ENCODE data around the gene TMC4. TPM values are rescaled to one million over a fixed set of nuclear protein-coding genes. Genes with fewer than 3 reads are reported as not detected.
"Not testable (repeated sequence)": the region's sequence is repeated elsewhere in the genome, so short reads cannot be mapped to it uniquely, and the experiment has no call there.

Gene TMC4
- total RNA-seq, 1 donor from 2014 or later: not detected

GRCh38 chr19:54216869-54217268 is 43.9 kb upstream of the TMC4 start:
- H3K27ac Mint-ChIP-seq (ENCODE audit: unreplicated experiment): peak overlapping the region; percentile 90
- H3K9me3 Mint-ChIP-seq (ENCODE audit: unreplicated experiment): peaks cover 12% of the 10 kb centered on the region
- H3K4me3 Mint-ChIP-seq (ENCODE audit: unreplicated experiment): no peak overlapping the region

GRCh38 chr19:54214734-54215133 is 41.8 kb upstream of the TMC4 start:
- not testable (repeated sequence) for DNase-seq; H3K36me3 Mint-ChIP-seq (ENCODE audit: unreplicated experiment); H3K4me3 Mint-ChIP-seq (ENCODE audit: unreplicated experiment); H3K27ac Mint-ChIP-seq (ENCODE audit: unreplicated experiment)
- H3K4me1 Mint-ChIP-seq (ENCODE audit: low read depth, unreplicated experiment): peaks cover 33% of the 10 kb centered on the region
- peaks cover 11% of the 10 kb centered on the region for H3K27me3 Mint-ChIP-seq (ENCODE audit: unreplicated experiment)
- peaks cover 16% of the 10 kb centered on the region for H3K9me3 Mint-ChIP-seq (ENCODE audit: unreplicated experiment)

More at GRCh38 chr19:54216869-54217268, 43.9 kb upstream of the TMC4 start:
- Mint-ChIP-seq H3K27me3 (ENCODE audit: unreplicated experiment) (peaks cover 10% of the 10 kb centered on the region), H3K4me1 (ENCODE audit: low read depth, unreplicated experiment) (peaks cover 25% of the 10 kb centered on the region), H3K36me3 (ENCODE audit: unreplicated experiment) (no peaks in the 10 kb centered on the region)
- no peak for DNase-seq
- TF ChIP-seq, protein P1, sequence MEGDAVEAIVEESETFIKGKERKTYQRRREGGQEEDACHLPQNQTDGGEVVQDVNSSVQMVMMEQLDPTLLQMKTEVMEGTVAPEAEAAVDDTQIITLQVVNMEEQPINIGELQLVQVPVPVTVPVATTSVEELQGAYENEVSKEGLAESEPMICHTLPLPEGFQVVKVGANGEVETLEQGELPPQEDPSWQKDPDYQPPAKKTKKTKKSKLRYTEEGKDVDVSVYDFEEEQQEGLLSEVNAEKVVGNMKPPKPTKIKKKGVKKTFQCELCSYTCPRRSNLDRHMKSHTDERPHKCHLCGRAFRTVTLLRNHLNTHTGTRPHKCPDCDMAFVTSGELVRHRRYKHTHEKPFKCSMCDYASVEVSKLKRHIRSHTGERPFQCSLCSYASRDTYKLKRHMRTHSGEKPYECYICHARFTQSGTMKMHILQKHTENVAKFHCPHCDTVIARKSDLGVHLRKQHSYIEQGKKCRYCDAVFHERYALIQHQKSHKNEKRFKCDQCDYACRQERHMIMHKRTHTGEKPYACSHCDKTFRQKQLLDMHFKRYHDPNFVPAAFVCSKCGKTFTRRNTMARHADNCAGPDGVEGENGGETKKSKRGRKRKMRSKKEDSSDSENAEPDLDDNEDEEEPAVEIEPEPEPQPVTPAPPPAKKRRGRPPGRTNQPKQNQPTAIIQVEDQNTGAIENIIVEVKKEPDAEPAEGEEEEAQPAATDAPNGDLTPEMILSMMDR (IDR thresholded peaks at IDR 0.05; ENCODE audit: partially characterized antibody, unreplicated experiment): no peak

DNA sequence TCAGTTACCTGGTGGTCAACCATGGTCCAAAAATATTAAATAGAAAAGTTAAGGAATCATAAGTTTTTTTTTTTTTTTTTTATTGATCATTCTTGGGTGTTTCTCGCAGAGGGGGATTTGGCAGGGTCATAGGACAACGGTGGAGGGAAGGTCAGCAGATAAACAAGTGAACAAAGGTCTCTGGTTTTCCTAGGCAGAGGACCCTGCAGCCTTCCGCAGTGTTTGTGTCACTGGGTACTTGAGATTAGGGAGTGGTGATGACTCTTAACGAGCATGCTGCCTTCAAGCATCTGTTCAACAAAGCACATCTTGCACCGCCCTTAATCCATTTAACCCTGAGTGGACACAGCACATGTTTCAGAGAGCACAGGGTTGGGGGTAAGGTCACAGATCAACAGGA is 41.3 kb upstream of the TMC4 start:
- H3K9me3 Mint-ChIP-seq (ENCODE audit: unreplicated experiment): peaks cover 16% of the 10 kb centered on the region
- peaks cover 11% of the 10 kb centered on the region for H3K27me3 Mint-ChIP-seq (ENCODE audit: unreplicated experiment)
- not testable (repeated sequence) for DNase-seq; H3K36me3 Mint-ChIP-seq (ENCODE audit: unreplicated experiment)
- peak overlapping the region; percentile 50 for H3K4me3 Mint-ChIP-seq (ENCODE audit: unreplicated experiment)
- peak overlapping the region; percentile 96 for H3K27ac Mint-ChIP-seq (ENCODE audit: unreplicated experiment)
- peaks cover 33% of the 10 kb centered on the region for H3K4me1 Mint-ChIP-seq (ENCODE audit: low read depth, unreplicated experiment)

- TF ChIP-seq, protein P1 (IDR thresholded peaks at IDR 0.05; ENCODE audit: partially characterized antibody, unreplicated experiment): no peak
- peaks cover 14% of the 10 kb centered on the region for H3K36me3 Mint-ChIP-seq (ENCODE audit: unreplicated experiment)
- peaks cover 4% of the 10 kb centered on the region for H3K27me3 Mint-ChIP-seq (ENCODE audit: unreplicated experiment)
- peaks cover 22% of the 10 kb centered on the region for H3K4me1 Mint-ChIP-seq (ENCODE audit: low read depth, unreplicated experiment)
- peaks cover 11% of the 10 kb centered on the region for H3K9me3 Mint-ChIP-seq (ENCODE audit: unreplicated experiment)
- no peak for DNase-seq
- peak overlapping the region; percentile 40 for H3K4me3 Mint-ChIP-seq (ENCODE audit: unreplicated experiment)
- H3K27ac Mint-ChIP-seq (ENCODE audit: unreplicated experiment): peak overlapping the region; percentile 93
These were observed 38.3 kb upstream of the TMC4 start for GRCh38 chr19:54211235-54211634.

DNA sequence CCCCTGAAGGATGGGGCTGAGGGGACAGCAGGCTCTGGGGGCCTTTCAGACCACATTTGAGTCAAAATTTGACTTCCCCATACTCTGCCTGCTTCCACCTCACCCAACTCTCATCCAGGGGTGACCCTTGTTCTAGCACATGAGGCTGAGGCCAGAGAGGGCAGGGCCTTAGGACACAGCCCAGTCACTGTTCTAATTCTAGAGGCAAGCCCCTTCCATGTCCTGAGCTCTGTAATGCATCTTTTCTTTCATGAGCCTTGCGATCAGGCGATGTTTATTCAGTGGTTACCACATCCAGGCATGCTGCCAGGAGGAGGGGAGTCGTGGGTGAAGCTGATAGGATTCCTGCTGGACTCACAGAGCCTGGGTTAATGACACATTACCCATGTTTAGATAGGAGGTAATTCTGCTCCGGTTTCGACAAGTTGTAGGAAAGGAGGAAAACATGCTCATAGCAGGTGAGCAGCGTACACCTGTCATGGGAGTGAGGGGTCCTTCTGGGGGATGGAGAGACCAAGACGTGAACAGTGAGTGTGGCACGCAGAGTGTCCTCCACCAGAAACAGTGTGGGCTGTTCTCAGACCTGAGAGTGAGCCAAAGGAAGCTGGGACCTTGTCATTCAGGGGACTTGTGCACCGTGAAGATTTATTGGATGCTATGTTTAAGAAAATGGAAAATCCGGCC is 37.0 kb upstream of the TMC4 start:
- peaks cover 22% of the 10 kb centered on the region for H3K4me1 Mint-ChIP-seq (ENCODE audit: low read depth, unreplicated experiment)
- peaks cover 11% of the 10 kb centered on the region for H3K9me3 Mint-ChIP-seq (ENCODE audit: unreplicated experiment)
- no peak for DNase-seq
- peak overlapping the region; percentile 35 for H3K4me3 Mint-ChIP-seq (ENCODE audit: unreplicated experiment)
- H3K36me3 Mint-ChIP-seq (ENCODE audit: unreplicated experiment): peaks cover 14% of the 10 kb centered on the region
- TF ChIP-seq, protein P1 (IDR thresholded peaks at IDR 0.05; ENCODE audit: partially characterized antibody, unreplicated experiment): no peak
- peaks cover 6% of the 10 kb centered on the region for H3K27me3 Mint-ChIP-seq (ENCODE audit: unreplicated experiment)
- peak overlapping the region; percentile 84 for H3K27ac Mint-ChIP-seq (ENCODE audit: unreplicated experiment)

- H3K27ac Mint-ChIP-seq (ENCODE audit: unreplicated experiment): peak overlapping the region; percentile 55
- no peak overlapping the region for H3K4me3 Mint-ChIP-seq (ENCODE audit: unreplicated experiment)
These were observed 36.3 kb upstream of the TMC4 start for GRCh38 chr19:54209058-54209810.

More at GRCh38 chr19:54209058-54209810, 36.3 kb upstream of the TMC4 start:
- peaks cover 22% of the 10 kb centered on the region for H3K4me1 Mint-ChIP-seq (ENCODE audit: low read depth, unreplicated experiment)
- H3K27me3 Mint-ChIP-seq (ENCODE audit: unreplicated experiment): peaks cover 6% of the 10 kb centered on the region
- H3K36me3 Mint-ChIP-seq (ENCODE audit: unreplicated experiment): peaks cover 14% of the 10 kb centered on the region
- TF ChIP-seq, protein P1 (IDR thresholded peaks at IDR 0.05; ENCODE audit: partially characterized antibody, unreplicated experiment): no peak
- DNase-seq: no peak
- peaks cover 11% of the 10 kb centered on the region for H3K9me3 Mint-ChIP-seq (ENCODE audit: unreplicated experiment)

Measured in glutamatergic neuron (in vitro differentiated cells).